H9 (cell line): ENCODE results near the gene DDA1. TPM values are rescaled to one million over a fixed set of nuclear protein-coding genes. Genes with fewer than 3 reads are reported as not detected.

Experiments used
- DNase-seq: peaks from one replicate; pipeline ENCODE4 v3.0.0-alpha.2; 2017
- H2AFZ ChIP-seq: one replicate; pipeline ENCODE4 v1.6.1; 2013; ENCODE audit warnings: mild to moderate bottlenecking, low read length, control low read depth, moderate library complexity
- H2AK5ac ChIP-seq: 2 replicates; pipeline ENCODE4 v1.6.1; 2013; ENCODE audit warnings: low read length, control low read depth, mixed read lengths; ENCODE audit not compliant: insufficient read length
- H2BK120ac ChIP-seq: one replicate; pipeline ENCODE4 v1.6.1; 2013; ENCODE audit warnings: low read depth, mild to moderate bottlenecking, low read length, control low read depth, inconsistent platforms; ENCODE audit not compliant: poor library complexity, severe bottlenecking
- H2BK12ac ChIP-seq: 2 replicates; pipeline ENCODE4 v1.6.1; 2013; ENCODE audit warnings: low read length, control low read depth, mixed read lengths, low read depth; ENCODE audit not compliant: insufficient read length
- H2BK15ac ChIP-seq: 2 replicates; pipeline ENCODE4 v1.6.1; 2013; ENCODE audit warnings: low read depth, low read length, control low read depth
- H2BK20ac ChIP-seq: one replicate; pipeline ENCODE4 v1.6.1; 2013; ENCODE audit warnings: low read depth, mild to moderate bottlenecking, low read length, control low read depth, inconsistent platforms; ENCODE audit not compliant: poor library complexity, severe bottlenecking
- H2BK5ac ChIP-seq: 2 replicates; pipeline ENCODE4 v1.6.1; 2013; ENCODE audit warnings: low read length, control low read depth, mixed read lengths; ENCODE audit not compliant: insufficient read length
- H3K14ac ChIP-seq: 2 replicates; pipeline ENCODE4 v1.6.1; 2013; ENCODE audit warnings: low read length, control low read depth; ENCODE audit not compliant: insufficient read depth
- H3K18ac ChIP-seq: 2 replicates; pipeline ENCODE4 v1.6.1; 2013; ENCODE audit warnings: low read depth, mild to moderate bottlenecking, mixed read lengths, low read length, control low read depth; ENCODE audit not compliant: insufficient read length
- H3K23ac ChIP-seq: 2 replicates; pipeline ENCODE4 v1.6.1; 2013; ENCODE audit warnings: low read length, control low read depth, mixed read lengths, low read depth; ENCODE audit not compliant: insufficient read length
- H3K23me2 ChIP-seq: 2 replicates; pipeline ENCODE4 v1.6.1; 2013; ENCODE audit warnings: low read depth, mild to moderate bottlenecking, mixed read lengths, low read length, control low read depth; ENCODE audit not compliant: insufficient read length, poor library complexity, severe bottlenecking
- H3K27ac ChIP-seq: 2 replicates; pipeline ENCODE4 v1.5.1; 2013; ENCODE audit warnings: low read length, control low read depth, mixed read lengths, low read depth; ENCODE audit not compliant: insufficient read length
- H3K27me3 ChIP-seq: 2 replicates; pipeline ENCODE4 v1.6.1; 2013; ENCODE audit warnings: low read length, control low read depth, inconsistent platforms; ENCODE audit not compliant: insufficient read depth
- H3K4ac ChIP-seq: 2 replicates; pipeline ENCODE4 v1.6.1; 2013; ENCODE audit warnings: low read depth, mild to moderate bottlenecking, control low read depth, inconsistent platforms, low read length, moderate library complexity
- H3K4me1 ChIP-seq: 2 replicates; pipeline ENCODE4 v1.6.1; 2013; ENCODE audit warnings: low read length, control low read depth, inconsistent platforms; ENCODE audit not compliant: insufficient read depth
- H3K4me2 ChIP-seq: 2 replicates; pipeline ENCODE4 v1.6.1; 2013; ENCODE audit warnings: low read length, control low read depth, mixed read lengths; ENCODE audit not compliant: insufficient read length, insufficient read depth
- H3K56ac ChIP-seq: 2 replicates; pipeline ENCODE4 v1.6.1; 2013; ENCODE audit warnings: low read depth, mild to moderate bottlenecking, mixed read lengths, low read length, control low read depth; ENCODE audit not compliant: insufficient read length
- H3K79me1 ChIP-seq: 2 replicates; pipeline ENCODE4 v1.6.1; 2013; ENCODE audit warnings: low read depth, mild to moderate bottlenecking, moderate library complexity, low read length, control low read depth, inconsistent platforms; ENCODE audit not compliant: insufficient read depth, poor library complexity, severe bottlenecking
- H3K79me2 ChIP-seq: 2 replicates; pipeline ENCODE4 v1.6.1; 2013; ENCODE audit warnings: low read length, control low read depth, inconsistent platforms; ENCODE audit not compliant: insufficient read depth
- H3K9ac ChIP-seq: 2 replicates; pipeline ENCODE4 v1.6.1; 2013; ENCODE audit warnings: low read length, control low read depth, mixed read lengths; ENCODE audit not compliant: insufficient read length; ENCODE audit errors: extremely low read depth
- H3K9me3 ChIP-seq: one replicate; pipeline ENCODE4 v1.6.1; 2013; ENCODE audit warnings: low read depth, low read length, inconsistent platforms; ENCODE audit not compliant: control insufficient read depth
- H3T11ph ChIP-seq: one replicate; pipeline ENCODE4 v1.6.1; 2013; ENCODE audit warnings: mild to moderate bottlenecking, low read length, control low read depth, inconsistent platforms
- H4K20me1 ChIP-seq: one replicate; pipeline ENCODE4 v1.6.1; 2013; ENCODE audit not compliant: control insufficient read depth, insufficient read length, insufficient read depth
- H4K5ac ChIP-seq: 2 replicates; pipeline ENCODE4 v1.6.1; 2013; ENCODE audit warnings: low read depth, mild to moderate bottlenecking, mixed read lengths, low read length, control low read depth; ENCODE audit not compliant: insufficient read length
- H4K8ac ChIP-seq: replicated peaks from 2 replicates; pipeline ENCODE4 v1.6.1; 2013; ENCODE audit warnings: low read length, control low read depth, mixed read lengths, low read depth; ENCODE audit not compliant: insufficient read length
- H4K91ac ChIP-seq: 2 replicates; pipeline ENCODE4 v1.6.1; 2013; ENCODE audit warnings: low read depth, mild to moderate bottlenecking, moderate library complexity, mixed read lengths, low read length, control low read depth; ENCODE audit not compliant: insufficient read length
- H3K27ac Mint-ChIP-seq, 3 experiments: 2 replicates in 2 of 3; 3 replicates in 1 of 3; pipeline ENCODE4 v1.8.0; 2020 to 2021; ENCODE audit warnings: mixed read lengths in 3 of 3, mild to moderate bottlenecking in 1 of 3, moderate library complexity in 1 of 3
- H3K27me3 Mint-ChIP-seq: 2 replicates; pipeline ENCODE4 v1.8.0; 2021; ENCODE audit warnings: low read depth, mild to moderate bottlenecking, moderate library complexity, mixed read lengths
- H3K36me3 Mint-ChIP-seq, 3 experiments: 2 replicates in 2 of 3; 3 replicates in 1 of 3; pipeline ENCODE4 v1.8.0; 2020 to 2021; ENCODE audit warnings: low read depth in 3 of 3, mixed read lengths in 3 of 3; ENCODE audit not compliant: insufficient read depth in 1 of 3
- H3K4me1 Mint-ChIP-seq, 2 experiments: 2 replicates each; pipeline ENCODE4 v1.8.0; 2020; ENCODE audit warnings: mixed read lengths in 2 of 2
- H3K4me3 Mint-ChIP-seq, 2 experiments: 2 replicates in 1 of 2; 3 replicates in 1 of 2; pipeline ENCODE4 v1.8.0; 2020 to 2021; ENCODE audit warnings: mild to moderate bottlenecking in 2 of 2, mixed read lengths in 2 of 2, moderate library complexity in 1 of 2
- H3K9me3 Mint-ChIP-seq, 2 experiments: 2 replicates in 1 of 2; 3 replicates in 1 of 2; pipeline ENCODE4 v1.8.0; 2020; ENCODE audit warnings: mild to moderate bottlenecking in 2 of 2, mixed read lengths in 2 of 2, moderate library complexity in 1 of 2
- CTCF ChIP-seq: fragments of 200-600 bp; sonication (generic); conservative IDR thresholded peaks from 3 replicates; pipeline ENCODE4 v1.8.0; 2021; ENCODE audit warnings: antibody characterized with exemption, mild to moderate bottlenecking
- WGBS: extraction: QIAGEN DNeasy Blood & Tissue Kit; methylation state at CpG from one replicate; pipeline ENCODE4 v1.1.7; 2013; ENCODE audit warnings: missing lambda C conversion rate, low lambda C conversion rate, mixed read lengths; ENCODE audit not compliant: insufficient read length; ENCODE audit errors: extremely low coverage; 5-methylcytosine and 5-hydroxymethylcytosine counted together
- total RNA-seq: library from RNA; stranded (reverse); gene quantifications from 2 replicates; pipeline ENCODE4 v1.2.1, GENCODE V29; 2021

Gene DDA1
- total RNA-seq, 1 experiment from 2014 or later, result 45.7 TPM

GRCh38 chr19:17335575-17335974, 26.2 kb downstream of the DDA1 start:
- Histone ChIP-seq H3K18ac (no peak overlapping the region), H4K91ac (no peak overlapping the region), H2AFZ (no peak overlapping the region), H3K56ac (no peak overlapping the region), H3K9ac (no peak overlapping the region), H3K27me3 (no peaks in the 10 kb centered on the region), H4K20me1 (no peaks in the 10 kb centered on the region), H3K14ac (no peak overlapping the region), H2BK12ac (no peak overlapping the region), H4K5ac (no peak overlapping the region), H3K27ac (no peak overlapping the region), H3K79me2 (no peaks in the 10 kb centered on the region), H2BK5ac (no peak overlapping the region), H2BK15ac (no peak overlapping the region), H3K4ac (no peak overlapping the region), H3K23me2 (peaks cover 21% of the 10 kb centered on the region), H3K4me1 (peaks cover 2% of the 10 kb centered on the region; the same call in 1 of the 2 replicates), H3K4me2 (no peak overlapping the region), H3T11ph (no peak overlapping the region), H2BK120ac (no peak overlapping the region), H2BK20ac (no peak overlapping the region), H3K9me3 (no peaks in the 10 kb centered on the region), H3K23ac (no peak overlapping the region), H2AK5ac (no peak overlapping the region), H4K8ac (no peak overlapping the region), H3K79me1 (no peaks in the 10 kb centered on the region)
- H3K27ac Mint-ChIP-seq, result peak overlapping the region in 1 of 3 experiments; percentile 48; a peak in 1 of 7 replicates
- H3K4me1 Mint-ChIP-seq, result peaks cover 21 to 47% of the 10 kb centered on the region in 2 experiments
- peak overlapping the region; percentile 54 to 98; a peak in 4 of 5 replicates for H3K4me3 Mint-ChIP-seq
- H3K27me3 Mint-ChIP-seq, result peaks cover 3% of the 10 kb centered on the region
- DNase-seq, result no peak
- no peak for TF ChIP-seq CTCF
- WGBS, result no CpG with 5 or more reads among the region's 10 CpGs
- H3K9me3 Mint-ChIP-seq, result no peaks in the 10 kb centered on the region; a peak in 1 of 5 replicates
- H3K36me3 Mint-ChIP-seq, result peaks cover 9 to 31% (median 30%) of the 10 kb centered on the region in 3 experiments
